ENCODE measurements around the gene APH1B. TPM values are rescaled to one million over a fixed set of nuclear protein-coding genes. Genes with fewer than 3 reads are reported as not detected.

Gene APH1B
- total and polyA plus RNA-seq, 7 donors: 1.2 to 7.0 (median 3.8) TPM

- Histone ChIP-seq H3K36me3 (ENCODE audit: insufficient read depth in 1 of 2, low read depth in 1 of 2) (peaks cover 0 to 15% of the 10 kb centered on the region in 2 donors), H3K9me3 (no peaks in the 10 kb centered on the region), H3K27me3 (ENCODE audit: insufficient read depth in 3 of 3, low read length in 2 of 3) (no peaks in the 10 kb centered on the region), H3K4me1 (no peaks in the 10 kb centered on the region), H3K4me3 (no peak overlapping the region), H3K27ac (no peak overlapping the region)
- ATAC-seq (no peak), DNase-seq (no peak)
- no peak for TF ChIP-seq CTCF (IDR thresholded peaks at IDR 0.05)
- WGBS, 3 donors: 39 to 52% (median 46%) methylated on average over 5 of the region's 5 CpGs
- intact Hi-C loops (cut with DNase I): no loop called here
These were observed 20.8 kb upstream of the APH1B start for GRCh38 chr15:63256433-63257274.

GRCh38 chr15:63258658-63259057, 18.7 kb upstream of the APH1B start:
- H3K9me3 ChIP-seq: no peaks in the 10 kb centered on the region
- H3K27me3 ChIP-seq (ENCODE audit: insufficient read depth in 3 of 3, low read length in 2 of 3): no peaks in the 10 kb centered on the region
- no peak for TF ChIP-seq CTCF (IDR thresholded peaks at IDR 0.05)
- no peak overlapping the region for H3K4me3 ChIP-seq
- H3K4me1 ChIP-seq: no peaks in the 10 kb centered on the region
- peaks cover 0 to 30% of the 10 kb centered on the region in 2 donors for H3K36me3 ChIP-seq (ENCODE audit: insufficient read depth in 1 of 2, low read depth in 1 of 2)
- ATAC-seq (peak in 2 of 4 donors; percentile 53 to 64), DNase-seq (no peak)
- intact Hi-C loops (cut with DNase I): no loop called here
- no peak overlapping the region for H3K27ac ChIP-seq
- 91 to 96% (median 92%) methylated on average over 2 of the region's 2 CpGs for WGBS, 3 donors

GRCh38 chr15:63260791-63261190, 16.6 kb upstream of the APH1B start:
- H3K27ac ChIP-seq: no peak overlapping the region
- no peak for DNase-seq
- 78 to 87% (median 83%) methylated on average over 5 of the region's 5 CpGs for WGBS, 3 donors
- no peak overlapping the region for H3K4me3 ChIP-seq
- intact Hi-C loops (cut with DNase I): no loop called here
- no peaks in the 10 kb centered on the region for H3K27me3 ChIP-seq (ENCODE audit: insufficient read depth in 3 of 3, low read length in 2 of 3)
- no peak for ATAC-seq
- TF ChIP-seq CTCF (IDR thresholded peaks at IDR 0.05): no peak
- no peaks in the 10 kb centered on the region for H3K4me1 ChIP-seq
- H3K36me3 ChIP-seq (ENCODE audit: insufficient read depth in 1 of 2, low read depth in 1 of 2): peaks cover 0 to 42% of the 10 kb centered on the region in 2 donors
- no peaks in the 10 kb centered on the region for H3K9me3 ChIP-seq

- Histone ChIP-seq H3K27me3 (ENCODE audit: insufficient read depth in 3 of 3, low read length in 2 of 3) (no peaks in the 10 kb centered on the region), H3K9me3 (no peaks in the 10 kb centered on the region), H3K4me1 (no peaks in the 10 kb centered on the region), H3K36me3 (ENCODE audit: insufficient read depth in 1 of 2, low read depth in 1 of 2) (peaks cover 0 to 45% of the 10 kb centered on the region in 2 donors), H3K27ac (no peak overlapping the region), H3K4me3 (no peak overlapping the region)
- intact Hi-C loops (cut with DNase I): no loop called here
- no peak for DNase-seq
- no peak for TF ChIP-seq CTCF (IDR thresholded peaks at IDR 0.05)
- no peak for ATAC-seq
These were observed 16.1 kb upstream of the APH1B start for GRCh38 chr15:63261311-63261710.

- no peak overlapping the region for H3K4me3 ChIP-seq
- ATAC-seq (no peak), DNase-seq (no peak)
- TF ChIP-seq CTCF (IDR thresholded peaks at IDR 0.05): no peak
- H3K36me3 ChIP-seq (ENCODE audit: insufficient read depth in 1 of 2, low read depth in 1 of 2): peaks cover 0 to 45% of the 10 kb centered on the region in 2 donors
- intact Hi-C loops (cut with DNase I): no loop called here
- H3K4me1 ChIP-seq: no peaks in the 10 kb centered on the region
- 79 to 90% (median 89%) methylated on average over 6 of the region's 6 CpGs for WGBS, 3 donors
- no peaks in the 10 kb centered on the region for H3K9me3 ChIP-seq
- no peak overlapping the region for H3K27ac ChIP-seq
- no peaks in the 10 kb centered on the region for H3K27me3 ChIP-seq (ENCODE audit: insufficient read depth in 3 of 3, low read length in 2 of 3)
These were observed 13.9 kb upstream of the APH1B start for GRCh38 chr15:63263519-63263918.

Measured in psoas muscle (tissue), 8 donors.